ENCODE measurements around the gene VEZF1. TPM values are rescaled to one million over a fixed set of nuclear protein-coding genes. Genes with fewer than 3 reads are reported as not detected.

The VEZF1 gene
- total and polyA plus RNA-seq, 2 donors (not counting 3 experiments of a cell fraction or from before 2014, with no cell fraction given) = 27.8 to 59.0 TPM

DNA sequence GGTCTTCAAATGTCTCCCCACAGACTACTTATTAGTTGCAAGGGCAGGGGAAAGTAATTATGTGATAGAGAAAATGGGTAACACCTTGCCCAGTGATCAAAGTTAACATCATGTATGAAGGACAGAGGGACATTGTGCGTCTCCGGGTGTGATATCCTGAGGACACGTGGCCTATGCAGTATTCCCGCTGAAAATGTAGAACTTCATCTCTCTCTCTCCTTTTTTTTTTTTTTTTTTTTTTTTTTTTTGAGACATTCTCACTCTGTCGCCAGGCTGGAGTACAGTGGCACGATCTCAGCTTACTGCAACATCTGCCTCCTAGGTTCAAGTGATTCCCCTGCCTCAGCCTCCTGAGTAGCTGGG lies 24.9 kb downstream of the VEZF1 start:
- no TSS peak for BruUV-seq (replicated peaks)
- CTCF ChIA-PET = no interaction called here

GRCh38 chr17:57962279-57963148 lies 25.5 kb downstream of the VEZF1 start:
- H3K27ac ChIP-seq (ENCODE audit: insufficient read depth, low read depth, low read length) = no peak overlapping the region
- ChIA-PET POLR2A (no interaction called here), CTCF (interaction anchor here (0.8 to 1.5 kb wide), 3 partner anchors 63 to 92 kb away, joined by 3 read pairs; no protein-coding TSS in a partner anchor)
- no peak overlapping the region for H3K4me3 ChIP-seq (replicated peaks in 1 of 3; ENCODE audit: insufficient read depth in 1 of 3, low read depth in 1 of 3, low read length in 3 of 3)
- no peaks in the 10 kb centered on the region for H3K79me2 ChIP-seq (ENCODE audit: control insufficient read depth, insufficient read depth, low read length)
- H3K36me3 ChIP-seq (ENCODE audit: control insufficient read depth in 2 of 2, extremely low read depth in 1 of 2, insufficient read depth in 2 of 2, low read length in 2 of 2) = no peaks in the 10 kb centered on the region
- no peak overlapping the region for H3K9ac ChIP-seq (replicated peaks; ENCODE audit: extremely low read depth, insufficient read depth, low read length)
- H3K27me3 ChIP-seq (ENCODE audit: control insufficient read depth in 2 of 2, insufficient read depth in 2 of 2, low read length in 2 of 2) = peaks cover 0 to 3% of the 10 kb centered on the region in 2 experiments
- intact Hi-C loops (cut with micrococcal nuclease) = no loop called here
- no TSS peak for BruUV-seq (replicated peaks)
- H3K9me3 ChIP-seq (replicated peaks; ENCODE audit: control insufficient read depth, insufficient read depth, low read length) = no peaks in the 10 kb centered on the region
- TF ChIP-seq JUN (IDR thresholded peaks at IDR 0.05; ENCODE audit: borderline replicate concordance, insufficient read depth, insufficient read length, low read depth) = no peak
- no peak for TF ChIP-seq POLR2A (IDR thresholded peaks at IDR 0.05; ENCODE audit: low read depth, low read length)
- no peak for TF ChIP-seq GATA2 (IDR thresholded peaks at IDR 0.05; ENCODE audit: insufficient read depth, insufficient read length, low read depth, low read length)
- no peak for TF ChIP-seq MAX (IDR thresholded peaks at IDR 0.05; ENCODE audit: insufficient read depth, insufficient read length)
- TF ChIP-seq MYC (IDR thresholded peaks at IDR 0.05; ENCODE audit: low read depth, low read length) = no peak
- TF ChIP-seq, protein P1, sequence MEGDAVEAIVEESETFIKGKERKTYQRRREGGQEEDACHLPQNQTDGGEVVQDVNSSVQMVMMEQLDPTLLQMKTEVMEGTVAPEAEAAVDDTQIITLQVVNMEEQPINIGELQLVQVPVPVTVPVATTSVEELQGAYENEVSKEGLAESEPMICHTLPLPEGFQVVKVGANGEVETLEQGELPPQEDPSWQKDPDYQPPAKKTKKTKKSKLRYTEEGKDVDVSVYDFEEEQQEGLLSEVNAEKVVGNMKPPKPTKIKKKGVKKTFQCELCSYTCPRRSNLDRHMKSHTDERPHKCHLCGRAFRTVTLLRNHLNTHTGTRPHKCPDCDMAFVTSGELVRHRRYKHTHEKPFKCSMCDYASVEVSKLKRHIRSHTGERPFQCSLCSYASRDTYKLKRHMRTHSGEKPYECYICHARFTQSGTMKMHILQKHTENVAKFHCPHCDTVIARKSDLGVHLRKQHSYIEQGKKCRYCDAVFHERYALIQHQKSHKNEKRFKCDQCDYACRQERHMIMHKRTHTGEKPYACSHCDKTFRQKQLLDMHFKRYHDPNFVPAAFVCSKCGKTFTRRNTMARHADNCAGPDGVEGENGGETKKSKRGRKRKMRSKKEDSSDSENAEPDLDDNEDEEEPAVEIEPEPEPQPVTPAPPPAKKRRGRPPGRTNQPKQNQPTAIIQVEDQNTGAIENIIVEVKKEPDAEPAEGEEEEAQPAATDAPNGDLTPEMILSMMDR (IDR thresholded peaks at IDR 0.05; ENCODE audit: extremely low read depth in 1 of 2, insufficient read depth in 1 of 2, low read depth in 1 of 2, low read length in 2 of 2) = no peak
- TF ChIP-seq FOS (IDR thresholded peaks at IDR 0.05; ENCODE audit: borderline replicate concordance, insufficient read depth, low read length) = no peak
- no peak for TF ChIP-seq EZH2 (IDR thresholded peaks at IDR 0.05; ENCODE audit: borderline replicate concordance, low read depth, low read length, severe bottlenecking)
- no peak for TF ChIP-seq POLR2AphosphoS5 (IDR thresholded peaks at IDR 0.05; ENCODE audit: insufficient read depth, low read depth, low read length)
- H2AFZ ChIP-seq (ENCODE audit: low read depth, low read length) = no peak overlapping the region
- no peaks in the 10 kb centered on the region for H4K20me1 ChIP-seq (replicated peaks; ENCODE audit: control insufficient read depth, extremely low read depth, insufficient read depth, low read length)
- H3K4me1 ChIP-seq (ENCODE audit: control insufficient read depth, extremely low read depth, insufficient read depth, low read length) = no peaks in the 10 kb centered on the region
- no peaks in the 10 kb centered on the region for H3K9me1 ChIP-seq (replicated peaks; ENCODE audit: control insufficient read depth, extremely low read depth, insufficient read depth, low read length)
- no peak for FAIRE-seq
- no peak for DNase-seq (ENCODE audit: low read depth, low spot score)
- no peak overlapping the region for H3K4me2 ChIP-seq (ENCODE audit: insufficient read depth, low read length)
- dilution Hi-C loops (cut with MboI; ENCODE audit: extremely low pct_ligation_motif_present, low sequenced_read_pairs) = no loop called here

More for the DNA sequence above, 24.9 kb downstream of the VEZF1 start:
- dilution Hi-C loops (cut with MboI; ENCODE audit: extremely low pct_ligation_motif_present, low sequenced_read_pairs) = no loop called here
- Histone ChIP-seq H3K9ac (replicated peaks; ENCODE audit: extremely low read depth, insufficient read depth, low read length) (no peak overlapping the region), H3K4me2 (ENCODE audit: insufficient read depth, low read length) (no peak overlapping the region), H3K36me3 (ENCODE audit: control insufficient read depth in 2 of 2, extremely low read depth in 1 of 2, insufficient read depth in 2 of 2, low read length in 2 of 2) (no peaks in the 10 kb centered on the region), H3K9me1 (replicated peaks; ENCODE audit: control insufficient read depth, extremely low read depth, insufficient read depth, low read length) (no peaks in the 10 kb centered on the region), H3K9me3 (replicated peaks; ENCODE audit: control insufficient read depth, insufficient read depth, low read length) (no peaks in the 10 kb centered on the region), H3K27me3 (ENCODE audit: control insufficient read depth in 2 of 2, insufficient read depth in 2 of 2, low read length in 2 of 2) (peaks cover 0 to 2% of the 10 kb centered on the region in 2 experiments), H4K20me1 (replicated peaks; ENCODE audit: control insufficient read depth, extremely low read depth, insufficient read depth, low read length) (no peaks in the 10 kb centered on the region), H3K4me1 (ENCODE audit: control insufficient read depth, extremely low read depth, insufficient read depth, low read length) (no peaks in the 10 kb centered on the region), H3K27ac (ENCODE audit: insufficient read depth, low read depth, low read length) (no peak overlapping the region), H3K4me3 (replicated peaks in 1 of 3; ENCODE audit: insufficient read depth in 1 of 3, low read depth in 1 of 3, low read length in 3 of 3) (no peak overlapping the region), H2AFZ (ENCODE audit: low read depth, low read length) (no peak overlapping the region), H3K79me2 (ENCODE audit: control insufficient read depth, insufficient read depth, low read length) (no peaks in the 10 kb centered on the region)
- DNase-seq (ENCODE audit: low read depth, low spot score) (no peak), FAIRE-seq (no peak)
- no peak for TF ChIP-seq POLR2AphosphoS5 (IDR thresholded peaks at IDR 0.05; ENCODE audit: insufficient read depth, low read depth, low read length)
- TF ChIP-seq MYC (IDR thresholded peaks at IDR 0.05; ENCODE audit: low read depth, low read length) = no peak
- intact Hi-C loops (cut with micrococcal nuclease) = no loop called here
- POLR2A ChIA-PET = no interaction called here

Measured in endothelial cell of umbilical vein (primary cell).